Naive thymus-derived CD4-positive, alpha-beta T cell (primary cell): ENCODE data around the gene COL12A1. TPM values are rescaled to one million over a fixed set of nuclear protein-coding genes. Genes with fewer than 3 reads are reported as not detected.

ENCODE experiments used
- ATAC-seq: fragments of 150-1000 bp; cut with Tn5 transposase; 2 replicates; pipeline ENCODE4 v1.10.0; 2021; ENCODE audit warnings: mild to moderate bottlenecking, moderate library complexity
- CTCF ChIA-PET: fragments of 350-600 bp; sonication (Branson Sonifier 250); formaldehyde crosslinking; loops from one replicate; lab custom pipeline; 2021; ENCODE audit warnings: antibody characterized with exemption; lab: Charles Lee
- POLR2A ChIA-PET: fragments of 350-600 bp; sonication (Branson Sonifier 250); formaldehyde crosslinking; loops from one replicate; lab custom pipeline; 2021; ENCODE audit warnings: antibody characterized with exemption, inconsistent platforms; lab: Charles Lee
- DNase-seq, 9 donors: peaks; one replicate each; pipeline versions ENCODE4 v3.0.0 to v3.0.0-alpha.2; 2020 to 2022; ENCODE audit warnings: mixed read lengths in 1 of 9
- H3K27ac ChIP-seq: one replicate; pipeline ENCODE4 v1.7.0; 2013; ENCODE audit warnings: mild to moderate bottlenecking, low read depth, low read length, moderate library complexity
- H3K27me3 ChIP-seq, 2 donors: one replicate each; pipeline ENCODE4 v1.7.0; 2013; ENCODE audit warnings: low read length in 2 of 2, mild to moderate bottlenecking in 2 of 2, moderate library complexity in 2 of 2; ENCODE audit not compliant: control insufficient read depth in 2 of 2, insufficient read depth in 2 of 2
- H3K36me3 ChIP-seq, 3 experiments: 1 replicate in 2 of 3; 2 replicates in 1 of 3; pipeline ENCODE4 v1.7.0; 2013; ENCODE audit warnings: low read length in 3 of 3, mild to moderate bottlenecking in 3 of 3, moderate library complexity in 1 of 3; ENCODE audit not compliant: insufficient read depth in 3 of 3, control insufficient read depth in 2 of 3
- H3K4me1 ChIP-seq, 2 donors: one replicate each; pipeline ENCODE4 v1.7.0; 2013; ENCODE audit warnings: low read length in 2 of 2, mild to moderate bottlenecking in 2 of 2, moderate library complexity in 1 of 2; ENCODE audit not compliant: control insufficient read depth in 2 of 2, insufficient read depth in 2 of 2
- H3K4me3 ChIP-seq: 2 replicates; pipeline ENCODE4 v1.7.0; 2013; ENCODE audit warnings: mild to moderate bottlenecking, low read length
- H3K9me3 ChIP-seq, 3 experiments: 1 replicate in 2 of 3; 2 replicates in 1 of 3; pipeline ENCODE4 v1.7.0; 2013; ENCODE audit warnings: low read length in 3 of 3; ENCODE audit not compliant: control insufficient read depth in 2 of 3
- H3K27ac Mint-ChIP-seq, 9 donors: one replicate each; pipeline ENCODE4 v1.8.0; 2020 to 2022; ENCODE audit warnings: mixed read lengths in 9 of 9, mild to moderate bottlenecking in 8 of 9, moderate library complexity in 5 of 9, inconsistent platforms in 2 of 9
- H3K27me3 Mint-ChIP-seq, 5 donors: one replicate each; pipeline ENCODE4 v1.8.0; 2021 to 2022; ENCODE audit warnings: mixed read lengths in 5 of 5, mild to moderate bottlenecking in 1 of 5
- H3K36me3 Mint-ChIP-seq, 5 donors: one replicate each; pipeline ENCODE4 v1.8.0; 2020 to 2022; ENCODE audit warnings: mixed read lengths in 5 of 5, mild to moderate bottlenecking in 3 of 5, inconsistent platforms in 1 of 5
- H3K4me1 Mint-ChIP-seq, 7 donors: one replicate each; pipeline ENCODE4 v1.8.0; 2020 to 2022; ENCODE audit warnings: mixed read lengths in 7 of 7, mild to moderate bottlenecking in 3 of 7, inconsistent platforms in 1 of 7
- H3K4me3 Mint-ChIP-seq, 10 donors: one replicate each; pipeline ENCODE4 v1.8.0; 2020 to 2022; ENCODE audit warnings: mild to moderate bottlenecking in 10 of 10, mixed read lengths in 10 of 10, moderate library complexity in 6 of 10, inconsistent platforms in 2 of 10
- H3K9me3 Mint-ChIP-seq, 11 donors: one replicate each; pipeline ENCODE4 v1.8.0; 2020 to 2022; ENCODE audit warnings: mixed read lengths in 11 of 11, mild to moderate bottlenecking in 4 of 11, inconsistent platforms in 1 of 11, moderate library complexity in 1 of 11
- intact Hi-C, 2 donors: fragments of 100-400 bp; cut with micrococcal nuclease; formaldehyde crosslinking; loops; one replicate each; pipeline ENCODE4 v1.15.1; 2023
- polyA plus RNA-seq, 2 donors: library from polyadenylated mRNA; unstranded; fragments of 300-500 nt; fragmentation: Illumina TruSeq; gene quantifications; one replicate each; pipeline ENCODE4 v1.2.3, GENCODE V29; 2021
- total RNA-seq, 6 experiments: library from RNA in 5 of 6; stranded (reverse) in 5 of 6; gene quantifications; 1 replicate in 5 of 6; 2 replicates in 1 of 6; pipeline ENCODE4 v1.2.3 and lab custom pipeline; 2021 to 2026

Gene COL12A1
- under 1 TPM in 1 of 5 experiments, not detected in 4; 0.27 TPM for total RNA-seq
- polyA plus RNA-seq, result not detected
- not detected for total RNA-seq (lab: John Stamatoyannopoulos, UW)

GRCh38 chr6:75205776-75206575, at the start of gene COL12A1:
Gene COL12A1, minus strand, starts transcription at chr6:75206053. Its CDS starts 3,261 bp downstream, at chr6:75202792.
- peaks cover 24 to 45% of the 10 kb centered on the region in 2 donors for H3K4me1 ChIP-seq
- ATAC-seq, result no peak
- H3K27me3 Mint-ChIP-seq, result peaks cover 84 to 94% (median 87%) of the 10 kb centered on the region in 5 donors

GRCh38 chr6:75250552-75250951, 44.7 kb upstream of the COL12A1 start:
- Mint-ChIP-seq H3K27me3 (peaks cover 0 to 15% (median 9%) of the 10 kb centered on the region in 5 donors), H3K36me3 (peaks cover 0 to 14% (median 0%) of the 10 kb centered on the region in 5 donors), H3K9me3 (no peaks in the 10 kb centered on the region), H3K27ac (peak overlapping the region in 1 of 9 donors; percentile 29), H3K4me1 (peaks cover 0 to 5% (median 2%) of the 10 kb centered on the region in 7 donors), H3K4me3 (no peak overlapping the region)
- no peak for DNase-seq
- ChIA-PET POLR2A (interaction anchor here (0.9 kb wide), 1 partner anchor 29 kb away, joined by 3 read pairs; no protein-coding TSS in a partner anchor), CTCF (interaction anchor here (0.6 to 1.1 kb wide), 2 partner anchors 16 to 1576 kb away, joined by 3 to 5 read pairs; no protein-coding TSS in a partner anchor)
- intact Hi-C loops, result no loop called here
- Histone ChIP-seq H3K27me3 (no peaks in the 10 kb centered on the region), H3K4me1 (no peaks in the 10 kb centered on the region), H3K4me3 (no peak overlapping the region), H3K36me3 (peaks cover 0 to 13% (median 0%) of the 10 kb centered on the region in 3 experiments), H3K27ac (no peak overlapping the region), H3K9me3 (no peaks in the 10 kb centered on the region)
- no peak for ATAC-seq

More at GRCh38 chr6:75205776-75206575, at the start of gene COL12A1:
- H3K4me1 Mint-ChIP-seq, result peaks cover 43 to 65% (median 60%) of the 10 kb centered on the region in 7 donors
- Histone ChIP-seq H3K27me3 (peaks cover 4 to 34% of the 10 kb centered on the region in 2 donors), H3K4me3 (peak within 1 kb of the TSS; percentile 33), H3K9me3 (no peaks in the 10 kb centered on the region), H3K36me3 (no peaks in the 10 kb centered on the region), H3K27ac (no peak within 1 kb of the TSS)
- peak in 1 of 9 donors; percentile 7 for DNase-seq
- peak within 1 kb of the TSS; percentile 77 to 92 (median 80) for H3K4me3 Mint-ChIP-seq
- peak within 1 kb of the TSS in 1 of 9 donors; percentile 62 for H3K27ac Mint-ChIP-seq
- H3K9me3 Mint-ChIP-seq, result peaks cover 0 to 2% (median 0%) of the 10 kb centered on the region in 11 donors
- ChIA-PET CTCF (interaction anchor here (1.1 to 1.4 kb wide), 2 partner anchors 34 to 1467 kb away, joined by 4 read pairs; no protein-coding TSS in a partner anchor), POLR2A (no interaction called here)
- intact Hi-C loops, result loop anchor here in 1 of 2 donors (5.0 to 10.0 kb wide), 3 partner anchors 631 to 1529 kb away; no protein-coding TSS in a partner anchor
- H3K36me3 Mint-ChIP-seq, result peaks cover 0 to 11% (median 0%) of the 10 kb centered on the region in 5 donors

GRCh38 chr6:75249837-75250236, 44.0 kb upstream of the COL12A1 start:
- H3K4me1 ChIP-seq, result no peaks in the 10 kb centered on the region
- CTCF ChIA-PET, result interaction anchor here (0.6 kb wide), 1 partner anchor 1637 kb away, joined by 8 read pairs; no protein-coding TSS in a partner anchor
- Mint-ChIP-seq H3K4me3 (no peak overlapping the region), H3K36me3 (peaks cover 0 to 14% (median 0%) of the 10 kb centered on the region in 5 donors), H3K27ac (peak overlapping the region in 3 of 9 donors; percentile 1 to 29 (median 2)), H3K27me3 (peaks cover 0 to 15% (median 14%) of the 10 kb centered on the region in 5 donors), H3K4me1 (peaks cover 0 to 7% (median 4%) of the 10 kb centered on the region in 7 donors), H3K9me3 (no peaks in the 10 kb centered on the region)
- peaks cover 0 to 9% (median 0%) of the 10 kb centered on the region in 3 experiments for H3K36me3 ChIP-seq
- POLR2A ChIA-PET, result no interaction called here
- intact Hi-C loops, result loop anchor here in 1 of 2 donors (10.0 kb wide), 1 partner anchor 1785 kb away; the partner anchor contains the start of gene MTO1
- H3K4me3 ChIP-seq, result no peak overlapping the region
- ATAC-seq, result no peak
- H3K27ac ChIP-seq, result no peak overlapping the region
- no peak for DNase-seq
- no peaks in the 10 kb centered on the region for H3K27me3 ChIP-seq
- no peaks in the 10 kb centered on the region for H3K9me3 ChIP-seq

GRCh38 chr6:75246386-75246785, 40.5 kb upstream of the COL12A1 start:
- DNase-seq (no peak), ATAC-seq (no peak)
- Histone ChIP-seq H3K4me3 (no peak overlapping the region), H3K36me3 (peaks cover 0 to 3% (median 0%) of the 10 kb centered on the region in 3 experiments), H3K27ac (no peak overlapping the region), H3K4me1 (peaks cover under 1 to 5% of the 10 kb centered on the region in 2 donors), H3K27me3 (no peaks in the 10 kb centered on the region), H3K9me3 (no peaks in the 10 kb centered on the region)
- intact Hi-C loops, result loop anchor here in 1 of 2 donors (10.0 kb wide), 1 partner anchor 1782 kb away; the partner anchor contains the start of gene MTO1
- peaks cover 0 to 17% (median 15%) of the 10 kb centered on the region in 5 donors for H3K27me3 Mint-ChIP-seq
- H3K36me3 Mint-ChIP-seq, result peaks cover 0 to 6% (median under 1%) of the 10 kb centered on the region in 5 donors
- peak overlapping the region in 1 of 10 donors; percentile 5 for H3K4me3 Mint-ChIP-seq
- peaks cover under 1 to 32% (median 26%) of the 10 kb centered on the region in 7 donors for H3K4me1 Mint-ChIP-seq
- H3K9me3 Mint-ChIP-seq, result peaks cover 0 to 2% (median 0%) of the 10 kb centered on the region in 11 donors
- H3K27ac Mint-ChIP-seq, result peak overlapping the region in 1 of 9 donors; percentile 55
- ChIA-PET CTCF (no interaction called here), POLR2A (interaction anchor here (1.0 kb wide), 1 partner anchor 38 kb away, joined by 4 read pairs; the partner anchor contains the start of gene TMEM30A)

- peak overlapping the region; percentile 90 for H3K27ac ChIP-seq
- Mint-ChIP-seq H3K36me3 (peaks cover 0 to 18% (median 13%) of the 10 kb centered on the region in 5 donors), H3K27ac (peak overlapping the region; percentile 94 to 100 (median 98)), H3K27me3 (peaks cover 0 to 17% (median 15%) of the 10 kb centered on the region in 5 donors), H3K9me3 (peaks cover 0 to 2% (median 0%) of the 10 kb centered on the region in 11 donors), H3K4me3 (peak overlapping the region; percentile 88 to 99 (median 98)), H3K4me1 (peaks cover 9 to 51% (median 33%) of the 10 kb centered on the region in 7 donors)
- DNase-seq, result peak in 1 of 9 donors; percentile 2
- no peak for ATAC-seq
- intact Hi-C loops, result loop anchor here in 1 of 2 donors (2.0 to 10.0 kb wide), 2 partner anchors 1723 to 1779 kb away; partner anchors contain the start of genes EEF1A1 and MTO1
- no peaks in the 10 kb centered on the region for H3K27me3 ChIP-seq
- ChIA-PET CTCF (interaction anchor here (0.5 to 1.2 kb wide), 2 partner anchors 40 to 1153 kb away, joined by 4 read pairs; partner anchors contain the start of gene TMEM30A), POLR2A (interaction anchor here (0.6 to 2.4 kb wide), 16 partner anchors 19 to 1723 kb away, joined by 3 to 32 read pairs (median 4); partner anchors contain the start of genes EEF1A1, SENP6 and TMEM30A)
- peak overlapping the region; percentile 84 for H3K4me3 ChIP-seq
- peaks cover 0 to 11% (median 9%) of the 10 kb centered on the region in 3 experiments for H3K36me3 ChIP-seq
- H3K9me3 ChIP-seq, result no peaks in the 10 kb centered on the region
- H3K4me1 ChIP-seq, result peaks cover 10 to 11% of the 10 kb centered on the region in 2 donors
Observed at GRCh38 chr6:75244063-75244584, 38.3 kb upstream of the COL12A1 start.
